H9 (cell line): ENCODE results near the gene MAP1LC3B. TPM values are rescaled to one million over a fixed set of nuclear protein-coding genes. Genes with fewer than 3 reads are reported as not detected.

ENCODE experiments used
- DNase-seq: peaks from one replicate; pipeline ENCODE4 v3.0.0-alpha.2; 2017
- H2AFZ ChIP-seq: one replicate; pipeline ENCODE4 v1.6.1; 2013; ENCODE audit warnings: mild to moderate bottlenecking, low read length, control low read depth, moderate library complexity
- H2AK5ac ChIP-seq: 2 replicates; pipeline ENCODE4 v1.6.1; 2013; ENCODE audit warnings: low read length, control low read depth, mixed read lengths; ENCODE audit not compliant: insufficient read length
- H2BK120ac ChIP-seq: one replicate; pipeline ENCODE4 v1.6.1; 2013; ENCODE audit warnings: low read depth, mild to moderate bottlenecking, low read length, control low read depth, inconsistent platforms; ENCODE audit not compliant: poor library complexity, severe bottlenecking
- H2BK12ac ChIP-seq: 2 replicates; pipeline ENCODE4 v1.6.1; 2013; ENCODE audit warnings: low read length, control low read depth, mixed read lengths, low read depth; ENCODE audit not compliant: insufficient read length
- H2BK15ac ChIP-seq: 2 replicates; pipeline ENCODE4 v1.6.1; 2013; ENCODE audit warnings: low read depth, low read length, control low read depth
- H2BK20ac ChIP-seq: one replicate; pipeline ENCODE4 v1.6.1; 2013; ENCODE audit warnings: low read depth, mild to moderate bottlenecking, low read length, control low read depth, inconsistent platforms; ENCODE audit not compliant: poor library complexity, severe bottlenecking
- H2BK5ac ChIP-seq: 2 replicates; pipeline ENCODE4 v1.6.1; 2013; ENCODE audit warnings: low read length, control low read depth, mixed read lengths; ENCODE audit not compliant: insufficient read length
- H3K14ac ChIP-seq: 2 replicates; pipeline ENCODE4 v1.6.1; 2013; ENCODE audit warnings: low read length, control low read depth; ENCODE audit not compliant: insufficient read depth
- H3K18ac ChIP-seq: 2 replicates; pipeline ENCODE4 v1.6.1; 2013; ENCODE audit warnings: low read depth, mild to moderate bottlenecking, mixed read lengths, low read length, control low read depth; ENCODE audit not compliant: insufficient read length
- H3K23ac ChIP-seq: 2 replicates; pipeline ENCODE4 v1.6.1; 2013; ENCODE audit warnings: low read length, control low read depth, mixed read lengths, low read depth; ENCODE audit not compliant: insufficient read length
- H3K23me2 ChIP-seq: 2 replicates; pipeline ENCODE4 v1.6.1; 2013; ENCODE audit warnings: low read depth, mild to moderate bottlenecking, mixed read lengths, low read length, control low read depth; ENCODE audit not compliant: insufficient read length, poor library complexity, severe bottlenecking
- H3K27ac ChIP-seq: 2 replicates; pipeline ENCODE4 v1.5.1; 2013; ENCODE audit warnings: low read length, control low read depth, mixed read lengths, low read depth; ENCODE audit not compliant: insufficient read length
- H3K27me3 ChIP-seq: 2 replicates; pipeline ENCODE4 v1.6.1; 2013; ENCODE audit warnings: low read length, control low read depth, inconsistent platforms; ENCODE audit not compliant: insufficient read depth
- H3K4ac ChIP-seq: 2 replicates; pipeline ENCODE4 v1.6.1; 2013; ENCODE audit warnings: low read depth, mild to moderate bottlenecking, control low read depth, inconsistent platforms, low read length, moderate library complexity
- H3K4me1 ChIP-seq: 2 replicates; pipeline ENCODE4 v1.6.1; 2013; ENCODE audit warnings: low read length, control low read depth, inconsistent platforms; ENCODE audit not compliant: insufficient read depth
- H3K4me2 ChIP-seq: 2 replicates; pipeline ENCODE4 v1.6.1; 2013; ENCODE audit warnings: low read length, control low read depth, mixed read lengths; ENCODE audit not compliant: insufficient read length, insufficient read depth
- H3K56ac ChIP-seq: 2 replicates; pipeline ENCODE4 v1.6.1; 2013; ENCODE audit warnings: low read depth, mild to moderate bottlenecking, mixed read lengths, low read length, control low read depth; ENCODE audit not compliant: insufficient read length
- H3K79me1 ChIP-seq: 2 replicates; pipeline ENCODE4 v1.6.1; 2013; ENCODE audit warnings: low read depth, mild to moderate bottlenecking, moderate library complexity, low read length, control low read depth, inconsistent platforms; ENCODE audit not compliant: insufficient read depth, poor library complexity, severe bottlenecking
- H3K79me2 ChIP-seq: 2 replicates; pipeline ENCODE4 v1.6.1; 2013; ENCODE audit warnings: low read length, control low read depth, inconsistent platforms; ENCODE audit not compliant: insufficient read depth
- H3K9ac ChIP-seq: 2 replicates; pipeline ENCODE4 v1.6.1; 2013; ENCODE audit warnings: low read length, control low read depth, mixed read lengths; ENCODE audit not compliant: insufficient read length; ENCODE audit errors: extremely low read depth
- H3K9me3 ChIP-seq: one replicate; pipeline ENCODE4 v1.6.1; 2013; ENCODE audit warnings: low read depth, low read length, inconsistent platforms; ENCODE audit not compliant: control insufficient read depth
- H3T11ph ChIP-seq: one replicate; pipeline ENCODE4 v1.6.1; 2013; ENCODE audit warnings: mild to moderate bottlenecking, low read length, control low read depth, inconsistent platforms
- H4K20me1 ChIP-seq: one replicate; pipeline ENCODE4 v1.6.1; 2013; ENCODE audit not compliant: control insufficient read depth, insufficient read length, insufficient read depth
- H4K5ac ChIP-seq: 2 replicates; pipeline ENCODE4 v1.6.1; 2013; ENCODE audit warnings: low read depth, mild to moderate bottlenecking, mixed read lengths, low read length, control low read depth; ENCODE audit not compliant: insufficient read length
- H4K8ac ChIP-seq: replicated peaks from 2 replicates; pipeline ENCODE4 v1.6.1; 2013; ENCODE audit warnings: low read length, control low read depth, mixed read lengths, low read depth; ENCODE audit not compliant: insufficient read length
- H4K91ac ChIP-seq: 2 replicates; pipeline ENCODE4 v1.6.1; 2013; ENCODE audit warnings: low read depth, mild to moderate bottlenecking, moderate library complexity, mixed read lengths, low read length, control low read depth; ENCODE audit not compliant: insufficient read length
- H3K27ac Mint-ChIP-seq, 3 experiments: 2 replicates in 2 of 3; 3 replicates in 1 of 3; pipeline ENCODE4 v1.8.0; 2020 to 2021; ENCODE audit warnings: mixed read lengths in 3 of 3, mild to moderate bottlenecking in 1 of 3, moderate library complexity in 1 of 3
- H3K27me3 Mint-ChIP-seq: 2 replicates; pipeline ENCODE4 v1.8.0; 2021; ENCODE audit warnings: low read depth, mild to moderate bottlenecking, moderate library complexity, mixed read lengths
- H3K36me3 Mint-ChIP-seq, 3 experiments: 2 replicates in 2 of 3; 3 replicates in 1 of 3; pipeline ENCODE4 v1.8.0; 2020 to 2021; ENCODE audit warnings: low read depth in 3 of 3, mixed read lengths in 3 of 3; ENCODE audit not compliant: insufficient read depth in 1 of 3
- H3K4me1 Mint-ChIP-seq, 2 experiments: 2 replicates each; pipeline ENCODE4 v1.8.0; 2020; ENCODE audit warnings: mixed read lengths in 2 of 2
- H3K4me3 Mint-ChIP-seq, 2 experiments: 2 replicates in 1 of 2; 3 replicates in 1 of 2; pipeline ENCODE4 v1.8.0; 2020 to 2021; ENCODE audit warnings: mild to moderate bottlenecking in 2 of 2, mixed read lengths in 2 of 2, moderate library complexity in 1 of 2
- H3K9me3 Mint-ChIP-seq, 2 experiments: 2 replicates in 1 of 2; 3 replicates in 1 of 2; pipeline ENCODE4 v1.8.0; 2020; ENCODE audit warnings: mild to moderate bottlenecking in 2 of 2, mixed read lengths in 2 of 2, moderate library complexity in 1 of 2
- WGBS: extraction: QIAGEN DNeasy Blood & Tissue Kit; methylation state at CpG from one replicate; pipeline ENCODE4 v1.1.7; 2013; ENCODE audit warnings: missing lambda C conversion rate, low lambda C conversion rate, mixed read lengths; ENCODE audit not compliant: insufficient read length; ENCODE audit errors: extremely low coverage; 5-methylcytosine and 5-hydroxymethylcytosine counted together
- total RNA-seq: library from RNA; stranded (reverse); gene quantifications from 2 replicates; pipeline ENCODE4 v1.2.1, GENCODE V29; 2021
- TF ChIP-seq, protein P1 (sequence below): fragments of 200-600 bp; sonication (generic); conservative IDR thresholded peaks from 3 replicates; pipeline ENCODE4 v1.8.0; 2021; ENCODE audit warnings: antibody characterized with exemption, mild to moderate bottlenecking

The MAP1LC3B gene
- total RNA-seq, 1 experiment from 2014 or later: 47.1 TPM

DNA sequence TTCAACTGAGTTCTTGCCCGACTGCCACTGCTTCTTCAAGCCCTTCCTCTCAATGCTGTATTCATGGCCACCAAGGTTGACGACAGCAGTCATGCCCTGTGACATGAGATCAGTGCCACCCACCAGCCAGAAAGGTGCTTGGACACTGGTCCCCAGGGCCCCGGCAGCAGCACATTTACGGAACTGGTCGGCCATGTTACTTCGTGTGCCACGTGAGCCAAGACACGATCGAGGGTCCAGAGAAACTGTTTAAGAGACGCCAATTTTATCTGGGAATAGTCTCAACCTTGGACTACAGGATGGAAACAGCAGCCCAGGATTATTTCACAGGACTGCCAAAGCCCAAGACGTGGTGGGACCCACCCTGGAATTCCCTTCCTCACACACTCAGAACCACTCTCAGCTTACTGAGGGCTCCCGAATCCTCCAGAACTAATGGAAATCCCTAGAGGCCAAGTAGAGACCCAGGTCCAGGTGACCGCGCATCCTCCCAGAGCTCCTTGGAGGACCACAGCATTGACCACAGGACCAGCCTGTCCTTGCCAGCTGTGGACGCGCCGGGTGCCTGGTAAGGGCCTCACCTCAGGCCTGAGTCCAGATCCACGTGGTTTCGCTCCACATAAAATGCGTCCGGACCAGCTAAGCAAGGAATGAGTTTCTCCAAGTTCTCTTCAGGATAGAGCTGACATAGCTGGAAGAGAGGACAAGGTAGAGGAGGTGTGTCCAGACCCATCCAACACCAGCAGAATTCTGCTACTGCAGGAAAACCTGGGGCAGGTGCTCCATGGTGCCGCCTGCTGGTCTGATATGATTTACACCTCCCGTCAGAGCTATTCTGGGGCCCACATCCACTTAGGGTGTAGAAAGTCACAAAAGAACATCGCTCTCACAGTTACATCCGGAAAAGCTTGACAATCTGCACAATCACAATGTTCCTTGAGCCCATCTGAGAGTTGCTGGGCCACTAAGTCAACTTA is 28.2 kb downstream of the MAP1LC3B start:
- H3K4me1 Mint-ChIP-seq: peaks cover 25 to 34% of the 10 kb centered on the region in 2 experiments
- Histone ChIP-seq H3K9me3 (no peaks in the 10 kb centered on the region), H4K20me1 (peaks cover 2% of the 10 kb centered on the region), H2BK15ac (no peak overlapping the region), H4K91ac (no peak overlapping the region), H2AFZ (no peak overlapping the region), H3K23ac (no peak overlapping the region), H3T11ph (no peak overlapping the region), H3K56ac (no peak overlapping the region), H3K18ac (no peak overlapping the region), H2BK5ac (no peak overlapping the region), H3K79me1 (no peaks in the 10 kb centered on the region), H2BK20ac (no peak overlapping the region), H3K23me2 (no peaks in the 10 kb centered on the region), H3K4ac (no peak overlapping the region), H4K5ac (no peak overlapping the region), H3K14ac (no peak overlapping the region), H2BK12ac (no peak overlapping the region), H3K79me2 (no peaks in the 10 kb centered on the region), H3K9ac (no peak overlapping the region), H3K27ac (no peak overlapping the region), H3K4me1 (no peaks in the 10 kb centered on the region), H2AK5ac (no peak overlapping the region), H4K8ac (no peak overlapping the region), H3K4me2 (no peak overlapping the region), H2BK120ac (no peak overlapping the region), H3K27me3 (no peaks in the 10 kb centered on the region)
- H3K4me3 Mint-ChIP-seq: no peak overlapping the region
- DNase-seq: no peak
- H3K9me3 Mint-ChIP-seq: no peaks in the 10 kb centered on the region; a peak in 1 of 5 replicates
- H3K27ac Mint-ChIP-seq: peak overlapping the region in 1 of 3 experiments; percentile 75; a peak in 3 of 7 replicates
- TF ChIP-seq, protein P1, sequence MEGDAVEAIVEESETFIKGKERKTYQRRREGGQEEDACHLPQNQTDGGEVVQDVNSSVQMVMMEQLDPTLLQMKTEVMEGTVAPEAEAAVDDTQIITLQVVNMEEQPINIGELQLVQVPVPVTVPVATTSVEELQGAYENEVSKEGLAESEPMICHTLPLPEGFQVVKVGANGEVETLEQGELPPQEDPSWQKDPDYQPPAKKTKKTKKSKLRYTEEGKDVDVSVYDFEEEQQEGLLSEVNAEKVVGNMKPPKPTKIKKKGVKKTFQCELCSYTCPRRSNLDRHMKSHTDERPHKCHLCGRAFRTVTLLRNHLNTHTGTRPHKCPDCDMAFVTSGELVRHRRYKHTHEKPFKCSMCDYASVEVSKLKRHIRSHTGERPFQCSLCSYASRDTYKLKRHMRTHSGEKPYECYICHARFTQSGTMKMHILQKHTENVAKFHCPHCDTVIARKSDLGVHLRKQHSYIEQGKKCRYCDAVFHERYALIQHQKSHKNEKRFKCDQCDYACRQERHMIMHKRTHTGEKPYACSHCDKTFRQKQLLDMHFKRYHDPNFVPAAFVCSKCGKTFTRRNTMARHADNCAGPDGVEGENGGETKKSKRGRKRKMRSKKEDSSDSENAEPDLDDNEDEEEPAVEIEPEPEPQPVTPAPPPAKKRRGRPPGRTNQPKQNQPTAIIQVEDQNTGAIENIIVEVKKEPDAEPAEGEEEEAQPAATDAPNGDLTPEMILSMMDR: peak; percentile 62
- H3K36me3 Mint-ChIP-seq: peaks cover 25 to 66% (median 58%) of the 10 kb centered on the region in 3 experiments
- no peaks in the 10 kb centered on the region for H3K27me3 Mint-ChIP-seq
- WGBS: no CpG with 5 or more reads among the region's 25 CpGs
